GM18951 (cell line): ENCODE measurements around the gene NEBL.

ENCODE experiments used
- POLR2A ChIP-seq: IDR thresholded peaks from 4 replicates; pipeline ENCODE4 v1.6.1; 2011; ENCODE audit warnings: mild to moderate bottlenecking; ENCODE audit not compliant: insufficient read length, insufficient read depth; ENCODE audit errors: extremely low read depth
- in situ Hi-C: fragments of 300-500 bp; cut with MboI; formaldehyde crosslinking; loops from one replicate; pipeline ENCODE4 v1.12.0; 2022; ENCODE audit warnings: low sequenced_read_pairs, mixed read lengths, inconsistent platforms; ENCODE audit not compliant: unreplicated experiment

Gene NEBL

GRCh38 chr10:20834825-20835224 is 62.3 kb downstream of the NEBL start:
- in situ Hi-C loops, result no loop called here
- no peak for TF ChIP-seq POLR2A

- in situ Hi-C loops, result no loop called here
- TF ChIP-seq POLR2A, result no peak
Measured at GRCh38 chr10:20822825-20823224, 74.3 kb downstream of the NEBL start.

- TF ChIP-seq POLR2A, result no peak
- in situ Hi-C loops, result no loop called here
Measured at GRCh38 chr10:20817646-20818045, 79.5 kb downstream of the NEBL start.

GRCh38 chr10:20817116-20817515 is 80.0 kb downstream of the NEBL start:
- in situ Hi-C loops, result no loop called here
- TF ChIP-seq POLR2A, result no peak

GRCh38 chr10:20814116-20814515 is 83.0 kb downstream of the NEBL start:
- in situ Hi-C loops, result no loop called here
- TF ChIP-seq POLR2A, result no peak

- no peak for TF ChIP-seq POLR2A
- in situ Hi-C loops, result no loop called here
Measured at GRCh38 chr10:20811131-20811530, 86.0 kb downstream of the NEBL start.

GRCh38 chr10:20809631-20810030 is 87.5 kb downstream of the NEBL start:
- TF ChIP-seq POLR2A, result no peak
- in situ Hi-C loops, result no loop called here

- in situ Hi-C loops, result no loop called here
- no peak for TF ChIP-seq POLR2A
Measured at GRCh38 chr10:20806487-20806886, 90.6 kb downstream of the NEBL start.

GRCh38 chr10:20797290-20797689 is 99.8 kb downstream of the NEBL start:
- no peak for TF ChIP-seq POLR2A
- in situ Hi-C loops, result no loop called here

GRCh38 chr10:20795391-20795790 is 101.7 kb downstream of the NEBL start:
- in situ Hi-C loops, result no loop called here
- TF ChIP-seq POLR2A, result no peak

- no peak for TF ChIP-seq POLR2A
- in situ Hi-C loops, result no loop called here
Measured at GRCh38 chr10:20785174-20785573, 111.9 kb downstream of the NEBL start.

- in situ Hi-C loops, result no loop called here
Measured at GRCh38 chr10:20778008-20778757, 118.9 kb downstream of the NEBL start.

GRCh38 chr10:20776384-20777118 is 120.6 kb downstream of the NEBL start:
- no peak for TF ChIP-seq POLR2A
- in situ Hi-C loops, result no loop called here

More at GRCh38 chr10:20778008-20778757, 118.9 kb downstream of the NEBL start:
- no peak for TF ChIP-seq POLR2A

- TF ChIP-seq POLR2A, result no peak
- in situ Hi-C loops, result no loop called here
Measured at GRCh38 chr10:20771051-20771450, 126.1 kb downstream of the NEBL start.

- no peak for TF ChIP-seq POLR2A
- in situ Hi-C loops, result no loop called here
Measured at GRCh38 chr10:20769481-20769880, 127.6 kb downstream of the NEBL start.

- no peak for TF ChIP-seq POLR2A
- in situ Hi-C loops, result no loop called here
Measured at GRCh38 chr10:20768843-20769242, 128.3 kb downstream of the NEBL start.
